SW480 (cell line): ENCODE results near the gene DLG5.

Experiments
- DNase-seq: peaks from one replicate; pipeline ENCODE4 v3.0.0-alpha.2; 2016; ENCODE audit warnings: low spot score

DLG5 gene

GRCh38 chr10:77892021-77892739 is 34.4 kb downstream of the DLG5 start:
- DNase-seq = no peak

- peak; percentile 30 for DNase-seq
Measured at GRCh38 chr10:77890097-77890496, 36.5 kb downstream of the DLG5 start.

DNA sequence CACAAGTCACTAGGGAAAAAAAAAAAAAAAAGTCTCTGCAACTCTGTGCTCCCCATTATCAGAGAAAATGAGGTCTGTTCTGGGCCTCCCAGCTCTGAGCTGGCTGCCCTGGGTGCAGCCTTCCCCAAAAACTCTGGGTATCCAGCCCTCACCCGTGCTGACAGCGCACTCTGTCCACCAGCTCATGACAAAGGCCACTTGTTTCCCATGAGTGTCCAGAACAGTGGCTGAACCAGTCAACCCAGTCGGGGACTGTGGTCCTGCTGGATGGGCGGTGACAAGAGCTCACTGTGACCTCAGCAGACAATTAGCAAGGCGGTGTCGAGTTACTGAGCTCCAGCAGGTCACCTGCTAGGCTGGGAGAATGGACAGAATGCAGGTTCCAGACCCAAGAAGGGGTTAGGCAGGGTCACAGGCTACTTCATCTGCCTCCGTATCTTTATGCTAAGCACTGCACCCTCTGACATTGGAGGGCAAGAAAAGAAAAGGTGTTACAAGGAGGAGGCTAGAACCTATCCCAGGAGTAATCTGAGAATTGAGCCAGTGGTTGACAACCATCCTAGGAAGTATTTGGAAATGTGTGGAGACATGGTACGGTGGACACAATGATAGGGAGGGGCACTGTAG is 37.2 kb downstream of the DLG5 start:
- DNase-seq = peak; percentile 85

- DNase-seq = no peak
Measured at GRCh38 chr10:77888356-77888703, 38.2 kb downstream of the DLG5 start.

GRCh38 chr10:77887631-77888355 is 38.8 kb downstream of the DLG5 start:
- DNase-seq = no peak

DNA sequence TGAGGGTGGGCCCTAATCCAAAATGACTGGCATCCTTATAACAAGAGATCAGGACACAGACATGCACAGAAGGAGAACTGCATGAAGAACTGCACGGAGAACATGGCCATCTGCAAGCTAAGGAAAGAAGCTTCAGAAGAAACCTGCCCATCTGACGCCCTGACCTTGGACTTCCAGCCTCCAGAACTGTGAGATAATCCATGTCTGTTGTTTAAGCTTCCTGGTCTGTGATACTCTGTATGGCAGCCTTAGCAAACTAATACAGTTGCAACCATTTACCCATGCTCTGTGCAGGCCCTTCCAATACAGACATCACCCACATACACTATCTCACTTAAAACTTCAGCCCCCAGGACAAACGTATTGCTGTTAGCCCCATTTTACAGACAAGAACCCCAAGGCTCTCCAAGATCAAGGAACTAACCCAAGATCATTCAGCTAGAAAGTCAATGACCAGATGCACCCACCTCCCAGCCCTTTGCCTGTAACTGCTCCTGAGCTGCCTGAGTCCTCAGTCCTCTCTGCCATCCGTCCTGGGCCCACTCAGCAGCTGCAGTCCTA is 39.7 kb downstream of the DLG5 start:
- no peak for DNase-seq

DNA sequence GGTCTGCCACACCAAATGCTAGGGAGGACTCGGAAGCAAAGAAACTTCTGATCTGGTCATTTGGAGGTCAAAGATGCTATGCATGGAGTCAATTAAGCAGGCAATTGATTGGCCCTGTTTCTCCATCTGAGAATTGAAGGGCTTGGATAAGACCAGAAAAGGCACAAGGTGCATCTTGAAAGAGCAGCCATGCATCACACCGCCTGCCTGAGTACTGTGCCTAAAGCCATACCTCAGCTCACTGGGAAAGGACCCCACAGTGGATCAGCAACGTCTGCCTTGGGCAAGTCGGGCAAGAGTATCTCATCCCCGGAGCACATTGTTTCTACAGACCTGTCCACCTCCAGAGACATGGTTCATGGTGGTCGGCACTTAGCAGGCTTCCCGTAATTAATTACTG is 42.4 kb downstream of the DLG5 start:
- DNase-seq = no peak

GRCh38 chr10:77881636-77882035 is 44.9 kb downstream of the DLG5 start:
- peak; percentile 50 for DNase-seq

- DNase-seq = no peak
Measured at GRCh38 chr10:77881222-77881621, 45.3 kb downstream of the DLG5 start.

DNA sequence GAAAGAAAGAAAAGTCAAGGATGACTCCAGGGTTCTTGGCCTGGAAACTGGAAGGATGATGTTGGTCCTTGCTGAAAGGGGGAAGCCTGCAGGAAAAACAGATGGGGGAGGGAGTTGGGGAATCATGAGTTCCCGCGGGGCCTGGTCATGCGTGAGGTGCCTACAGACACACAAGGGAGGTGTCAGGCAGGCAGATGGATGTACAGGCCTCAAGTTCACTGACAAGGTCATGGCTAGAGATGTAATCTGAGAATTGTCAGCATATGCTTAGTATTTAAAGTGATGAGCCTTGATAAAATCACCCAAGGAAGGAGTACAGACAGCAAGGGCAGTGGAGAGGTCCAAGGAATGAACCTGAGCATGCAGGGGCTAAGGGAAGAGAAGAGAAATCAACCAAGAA is 46.8 kb downstream of the DLG5 start:
- no peak for DNase-seq

GRCh38 chr10:77879065-77879464 is 47.5 kb downstream of the DLG5 start:
- DNase-seq = no peak

DNA sequence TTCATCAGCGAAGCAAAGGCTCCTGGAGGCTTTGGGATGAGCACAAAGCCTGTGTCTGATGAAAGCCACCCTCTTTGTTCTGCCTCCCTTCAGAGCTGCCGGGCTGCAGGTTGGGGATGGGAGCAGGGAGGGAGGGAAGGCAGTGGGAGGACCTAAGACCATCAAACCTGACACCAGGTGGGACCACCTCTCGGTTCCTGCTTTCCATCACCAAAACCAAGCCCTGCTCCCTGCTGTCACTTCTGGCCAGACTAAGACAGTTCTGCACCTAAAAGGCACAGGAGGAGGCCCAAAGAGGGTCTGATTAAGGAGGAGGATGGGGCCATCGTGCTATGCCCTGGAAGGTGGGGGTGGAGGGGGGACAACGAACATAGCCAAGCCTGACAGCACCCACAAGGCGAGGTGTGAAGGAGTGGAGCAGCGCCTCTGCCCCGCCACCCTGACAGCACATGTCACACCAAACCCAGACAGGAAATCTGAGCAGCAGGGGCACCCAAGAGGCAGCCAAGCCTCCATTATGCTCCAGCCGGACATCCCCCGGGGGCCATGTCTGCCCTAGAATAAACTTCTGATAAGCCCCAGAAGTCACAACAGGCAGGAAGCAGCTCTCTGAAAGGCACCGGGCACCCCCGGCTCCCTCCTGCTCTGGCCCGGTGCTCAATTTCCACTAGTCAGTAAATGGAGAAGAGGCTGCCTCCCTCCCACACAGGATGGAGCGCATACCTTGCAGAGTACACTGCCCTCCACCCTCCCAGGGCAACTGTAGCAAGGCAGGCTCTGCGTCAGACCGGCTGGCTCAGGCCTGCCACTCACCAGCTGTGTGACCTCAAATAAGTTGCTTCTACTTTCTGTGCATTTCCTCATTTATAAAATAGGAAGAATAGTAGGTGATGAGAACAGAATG is 48.9 kb downstream of the DLG5 start:
- DNase-seq = no peak

DNA sequence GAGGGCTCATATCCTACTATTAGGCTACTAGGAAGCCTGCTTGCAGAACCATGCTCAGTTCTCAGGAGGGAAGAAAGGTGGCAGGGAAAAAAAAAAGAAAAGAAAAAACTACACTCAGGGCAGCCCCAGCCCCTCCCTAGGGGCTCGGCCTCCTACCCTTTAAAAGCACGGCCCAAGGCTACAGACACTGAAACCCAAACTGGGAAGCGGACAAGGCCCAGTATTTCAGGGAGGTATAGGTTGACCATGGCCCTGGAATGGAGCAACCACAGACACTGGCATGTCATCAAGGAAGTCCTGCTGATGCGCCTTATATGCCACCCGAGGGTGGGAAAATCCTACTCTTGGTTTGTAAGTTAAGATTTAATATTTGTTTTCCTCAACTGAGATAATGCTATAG is 50.8 kb downstream of the DLG5 start:
- no peak for DNase-seq

GRCh38 chr10:77874872-77875271 is 51.7 kb downstream of the DLG5 start:
- no peak for DNase-seq

DNA sequence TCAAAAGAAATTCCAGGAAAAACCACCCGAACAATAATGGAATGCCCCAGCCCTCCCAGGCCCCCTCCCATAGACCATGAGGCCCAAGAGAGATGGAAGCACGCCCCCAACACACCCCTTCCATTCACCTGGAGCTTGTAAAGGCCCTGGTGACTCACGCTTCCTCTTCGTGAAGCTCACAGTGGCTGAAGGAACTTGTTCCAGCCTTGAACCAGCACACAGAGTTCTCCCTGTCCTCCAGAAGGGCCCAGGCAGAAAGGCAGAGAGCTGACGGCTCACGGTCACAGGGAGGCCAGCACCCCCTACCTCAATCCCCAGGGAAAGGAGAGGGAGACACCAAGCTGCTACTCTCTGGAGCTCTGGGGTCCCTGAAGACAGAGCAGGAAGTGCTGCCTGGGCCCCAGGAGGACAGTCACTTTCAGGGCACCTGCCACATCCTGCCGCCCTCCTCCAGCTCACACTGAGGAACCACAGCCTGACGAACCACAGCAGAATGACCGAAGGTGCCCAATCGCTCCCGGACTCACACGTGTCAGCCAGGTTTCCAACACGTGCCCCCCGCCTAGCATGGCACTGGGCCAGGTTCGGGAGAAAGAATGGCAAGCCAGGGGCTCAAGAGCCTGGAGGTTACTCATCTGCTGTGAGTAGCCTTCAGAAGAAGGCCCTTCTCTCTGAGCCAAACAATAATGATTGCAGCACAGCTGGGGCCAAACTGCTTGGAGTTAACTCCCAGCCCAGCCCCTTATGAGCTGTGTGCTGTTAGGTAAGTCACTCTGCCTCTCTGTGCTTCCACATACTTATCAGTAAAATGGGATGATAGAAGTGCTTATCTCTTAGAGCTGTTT is 52.8 kb downstream of the DLG5 start:
- DNase-seq = peak; percentile 94

- DNase-seq = no peak
Measured at GRCh38 chr10:77872947-77873535, 53.5 kb downstream of the DLG5 start.

DNA sequence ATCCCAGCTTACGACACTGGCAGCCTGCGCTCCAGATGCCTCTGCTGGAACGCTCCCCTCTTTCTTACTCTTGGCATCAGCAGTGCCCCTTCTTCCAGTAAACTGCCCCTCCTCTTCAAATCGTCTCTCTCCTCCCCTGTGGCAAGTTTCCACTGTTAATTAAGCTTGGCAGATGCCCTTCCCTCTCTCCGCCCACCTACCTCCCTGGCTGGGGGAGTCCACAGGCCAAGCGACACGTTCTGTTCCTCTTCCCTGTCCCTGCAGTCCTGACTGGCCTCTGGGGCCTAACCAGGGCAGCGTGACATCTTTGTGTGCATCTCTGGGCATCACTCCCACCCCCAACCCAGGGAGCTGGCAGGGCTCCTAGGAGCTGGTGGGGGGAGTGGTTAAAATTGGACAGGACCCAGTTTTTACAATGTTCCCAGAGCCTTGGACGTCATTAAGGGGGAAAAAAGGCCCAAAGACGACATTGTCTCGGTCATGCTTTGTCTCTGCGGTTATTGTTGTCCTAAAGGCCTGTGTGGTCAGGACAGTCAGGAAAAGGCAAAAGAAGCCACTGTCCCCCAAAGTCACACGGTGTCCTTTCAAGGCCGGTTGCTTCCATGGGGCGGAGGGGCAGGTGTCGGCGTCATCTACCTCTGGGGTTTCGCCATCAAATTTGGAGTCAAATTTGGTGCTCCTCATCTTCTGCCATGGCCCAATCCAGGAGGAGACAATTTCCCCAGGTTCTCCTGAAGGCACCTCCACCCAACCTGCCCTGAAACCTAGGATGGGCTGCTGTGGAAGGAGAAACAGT is 54.2 kb downstream of the DLG5 start:
- DNase-seq = no peak

GRCh38 chr10:77869626-77870420 is 56.7 kb downstream of the DLG5 start:
- no peak for DNase-seq

DNA sequence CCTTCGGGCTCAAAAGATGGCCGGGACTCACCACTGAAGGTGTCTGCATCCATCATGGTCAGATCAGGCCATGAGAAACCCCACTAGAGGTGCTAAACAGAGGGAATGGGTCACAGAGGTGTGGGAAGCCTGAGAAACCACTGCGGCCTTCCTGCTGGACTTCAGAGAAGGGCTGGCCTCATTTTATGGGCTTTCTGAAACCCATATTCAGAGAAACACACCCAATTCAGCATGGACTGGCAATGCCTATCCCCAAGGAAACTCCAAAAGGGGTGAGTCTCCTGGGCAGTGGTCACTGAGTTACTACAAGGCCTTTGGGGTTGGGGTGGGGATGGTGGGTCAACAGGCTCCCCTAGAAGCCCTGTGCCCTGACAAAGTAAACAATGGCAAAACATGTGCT is 58.0 kb downstream of the DLG5 start:
- no peak for DNase-seq
